Measurements from ENCODE around the gene SLC22A13. TPM values are rescaled to one million over a fixed set of nuclear protein-coding genes. Genes with fewer than 3 reads are reported as not detected.

Gene SLC22A13
- total and polyA plus RNA-seq, 10 of the 15 experiments (the other 5 are each of a cell fraction or from before 2014, with no cell fraction given): 0.03 to 0.19 (median 0.11) TPM; not detected in 5

DNA sequence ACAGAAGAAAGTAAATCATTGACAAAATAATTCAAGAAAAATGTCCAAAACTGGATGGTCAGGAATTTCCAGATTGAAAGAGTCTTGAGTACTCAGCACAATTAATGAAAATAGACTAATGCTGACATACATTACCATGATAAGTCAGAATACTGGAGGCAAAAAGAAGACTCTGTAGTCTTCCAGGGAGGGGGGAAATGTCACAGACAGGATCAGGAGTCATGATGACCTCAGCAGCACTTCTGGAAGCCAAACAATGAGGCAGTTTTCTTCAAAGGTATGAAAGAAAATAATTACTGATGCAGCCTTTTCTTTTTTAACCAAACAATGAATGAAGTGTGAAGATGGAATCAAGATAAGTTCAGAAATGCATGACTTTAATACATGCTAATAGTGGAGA, 30.1 kb upstream of the SLC22A13 start:
- Histone ChIP-seq H3K4me3 (no peak overlapping the region), H3K9ac (ENCODE audit: control insufficient read depth, insufficient read depth, low read length) (no peak overlapping the region), H4K20me1 (ENCODE audit: control insufficient read depth, insufficient read depth) (no peaks in the 10 kb centered on the region), H2AFZ (ENCODE audit: control insufficient read depth, low read depth, low read length) (no peak overlapping the region), H3K27ac (ENCODE audit: control insufficient read depth, insufficient read depth) (no peak overlapping the region), H3K79me2 (ENCODE audit: control insufficient read depth, insufficient read depth, low read length) (no peaks in the 10 kb centered on the region), H3K4me1 (ENCODE audit: control insufficient read depth, insufficient read depth, low read length) (peaks cover 12% of the 10 kb centered on the region), H3K9me3 (replicated peaks; ENCODE audit: control insufficient read depth, insufficient read depth, low read length) (peaks cover 5% of the 10 kb centered on the region; the same call in 2 of the 3 replicates), H3K36me3 (ENCODE audit: control insufficient read depth in 2 of 2, insufficient read depth in 2 of 2, low read length in 1 of 2) (peaks cover 0 to 32% of the 10 kb centered on the region in 2 experiments; a peak in 3 of 4 replicates), H3K27me3 (replicated peaks in 1 of 2; ENCODE audit: control insufficient read depth in 2 of 2, insufficient read depth in 2 of 2, low read length in 1 of 2) (no peaks in the 10 kb centered on the region), H3K4me2 (ENCODE audit: control insufficient read depth, insufficient read depth) (no peak overlapping the region)
- RAD21 ChIA-PET (ENCODE audit: unreplicated experiment): no interaction called here
- POLR2A ChIA-PET: interaction anchor here (0.6 kb wide), 1 partner anchor 27 kb away, joined by 3 read pairs; no protein-coding TSS in a partner anchor
- TF ChIP-seq IKZF2 (IDR thresholded peaks at IDR 0.05) (peak in 1 of 2 experiments; percentile 24; a peak in 2 of 4 replicates), ELK1 (IDR thresholded peaks at IDR 0.05; ENCODE audit: low read depth, low read length) (no peak)
- BruUV-seq (replicated peaks): no TSS peak
- SMC1A ChIA-PET (ENCODE audit: uncharacterized antibody, unreplicated experiment): interaction anchor here (1.0 kb wide), 1 partner anchor 103 kb away, joined by 4 read pairs; no protein-coding TSS in a partner anchor
- DNase-seq (ENCODE audit: low read depth, low spot score) (no peak), FAIRE-seq (no peak), ATAC-seq (no peak)
- intact Hi-C loops (cut with micrococcal nuclease; ENCODE audit: unreplicated experiment): loop anchor here (5.0 kb wide), 1 partner anchor 118 kb away; no protein-coding TSS in a partner anchor
- CTCF ChIA-PET: interaction anchor here (1.7 kb wide), 1 partner anchor 9 kb away, joined by 4 read pairs; no protein-coding TSS in a partner anchor
- in situ Hi-C loops (cut with MboI): no loop called here

DNA sequence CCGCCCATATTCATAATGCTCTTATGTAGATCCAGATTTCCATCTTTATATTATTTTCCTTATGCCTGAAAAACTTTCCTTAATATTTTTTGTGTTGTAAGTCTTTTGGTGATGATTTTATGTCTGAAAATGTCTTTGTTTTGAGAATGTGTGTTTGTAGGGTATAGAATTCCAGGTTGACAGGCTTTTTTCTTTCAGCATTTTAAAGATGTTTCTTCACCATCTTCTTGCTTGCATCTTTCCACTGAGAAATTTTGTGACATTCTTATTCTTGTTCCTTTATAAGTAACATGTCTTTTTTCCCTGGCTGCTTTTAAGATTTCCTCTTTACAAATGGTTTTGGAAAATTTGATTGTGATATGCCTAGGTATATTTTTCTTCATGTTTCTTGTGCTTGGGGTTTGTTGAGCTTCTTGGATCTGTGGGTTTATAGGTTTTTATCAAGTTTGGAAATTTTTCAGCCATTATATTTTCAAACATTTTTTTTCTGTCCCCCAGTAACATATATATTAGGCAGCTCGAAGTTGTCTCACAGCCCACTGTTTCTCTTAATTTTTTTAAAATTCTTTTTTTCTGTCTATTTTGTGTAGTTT, 27.1 kb upstream of the SLC22A13 start:
- H4K20me1 ChIP-seq (ENCODE audit: control insufficient read depth, insufficient read depth): no peaks in the 10 kb centered on the region
- intact Hi-C loops (cut with micrococcal nuclease; ENCODE audit: unreplicated experiment): loop anchor here (5.0 kb wide), 1 partner anchor 121 kb away; no protein-coding TSS in a partner anchor
- no peak overlapping the region for H3K4me2 ChIP-seq (ENCODE audit: control insufficient read depth, insufficient read depth)
- in situ Hi-C loops (cut with MboI): no loop called here
- H3K9me3 ChIP-seq (replicated peaks; ENCODE audit: control insufficient read depth, insufficient read depth, low read length): peaks cover 5% of the 10 kb centered on the region; the same call in 2 of the 3 replicates
- H3K4me1 ChIP-seq (ENCODE audit: control insufficient read depth, insufficient read depth, low read length): no peaks in the 10 kb centered on the region
- no peak overlapping the region for H3K4me3 ChIP-seq
- H3K27me3 ChIP-seq (replicated peaks in 1 of 2; ENCODE audit: control insufficient read depth in 2 of 2, insufficient read depth in 2 of 2, low read length in 1 of 2): no peaks in the 10 kb centered on the region
- H3K9ac ChIP-seq (ENCODE audit: control insufficient read depth, insufficient read depth, low read length): no peak overlapping the region
- no peak overlapping the region for H2AFZ ChIP-seq (ENCODE audit: control insufficient read depth, low read depth, low read length)
- ATAC-seq (no peak), FAIRE-seq (no peak), DNase-seq (ENCODE audit: low read depth, low spot score) (no peak)
- no peaks in the 10 kb centered on the region for H3K79me2 ChIP-seq (ENCODE audit: control insufficient read depth, insufficient read depth, low read length)
- ChIA-PET POLR2A (interaction anchor here (2.0 kb wide), 1 partner anchor 9 kb away, joined by 6 read pairs; no protein-coding TSS in a partner anchor), SMC1A (ENCODE audit: uncharacterized antibody, unreplicated experiment) (interaction anchor here (0.9 to 1.8 kb wide), 6 partner anchors 9 to 108 kb away, joined by 3 to 5 read pairs (median 4); no protein-coding TSS in a partner anchor), RAD21 (ENCODE audit: unreplicated experiment) (interaction anchor here (1.7 kb wide), 1 partner anchor 101 kb away, joined by 3 read pairs; the partner anchor contains the start of gene ACAA1), CTCF (interaction anchor here (0.7 to 1.9 kb wide), 4 partner anchors 10 to 107 kb away, joined by 3 to 9 read pairs (median 6); no protein-coding TSS in a partner anchor)
- 100% methylated on average over 2 of the region's 2 CpGs for WGBS (ENCODE audit: insufficient coverage, insufficient replicate concordance, low lambda C conversion rate, missing lambda C conversion rate)
- peaks cover 2 to 25% of the 10 kb centered on the region in 2 experiments for H3K36me3 ChIP-seq (ENCODE audit: control insufficient read depth in 2 of 2, insufficient read depth in 2 of 2, low read length in 1 of 2)
- no TSS peak for BruUV-seq (replicated peaks)
- TF ChIP-seq ESRRA (IDR thresholded peaks at IDR 0.05; ENCODE audit: low read length) (no peak), POLR2AphosphoS2 (IDR thresholded peaks at IDR 0.05; ENCODE audit: low read depth, low read length) (no peak), TCF7 (IDR thresholded peaks at IDR 0.05; ENCODE audit: borderline replicate concordance) (no peak), RAD51 (IDR thresholded peaks at IDR 0.05) (no peak), RBBP5 (conservative IDR thresholded peaks at IDR 0.05) (no peak), POU2F2 (IDR thresholded peaks at IDR 0.05; ENCODE audit: borderline replicate concordance, low read depth, low read length) (no peak)
- TF ChIP-seq, protein P1, sequence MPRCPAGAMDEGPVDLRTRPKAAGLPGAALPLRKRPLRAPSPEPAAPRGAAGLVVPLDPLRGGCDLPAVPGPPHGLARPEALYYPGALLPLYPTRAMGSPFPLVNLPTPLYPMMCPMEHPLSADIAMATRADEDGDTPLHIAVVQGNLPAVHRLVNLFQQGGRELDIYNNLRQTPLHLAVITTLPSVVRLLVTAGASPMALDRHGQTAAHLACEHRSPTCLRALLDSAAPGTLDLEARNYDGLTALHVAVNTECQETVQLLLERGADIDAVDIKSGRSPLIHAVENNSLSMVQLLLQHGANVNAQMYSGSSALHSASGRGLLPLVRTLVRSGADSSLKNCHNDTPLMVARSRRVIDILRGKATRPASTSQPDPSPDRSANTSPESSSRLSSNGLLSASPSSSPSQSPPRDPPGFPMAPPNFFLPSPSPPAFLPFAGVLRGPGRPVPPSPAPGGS (IDR thresholded peaks at IDR 0.05; ENCODE audit: borderline replicate concordance, insufficient read depth, low read depth, low read length, poor library complexity, severe bottlenecking): no peak
- no peak overlapping the region for H3K27ac ChIP-seq (ENCODE audit: control insufficient read depth, insufficient read depth)
